Measurements from ENCODE around the gene OR1J1. TPM values are rescaled to one million over a fixed set of nuclear protein-coding genes. Genes with fewer than 3 reads are reported as not detected.

Gene OR1J1
- total and polyA plus RNA-seq, 2 of the 8 experiments (the other 6 are each of a cell fraction or from before 2014, with no cell fraction given), result not detected

GRCh38 chr9:122519376-122519775, 41.6 kb upstream of the OR1J1 start (continued):
- no peak for TF ChIP-seq FOSL1 (IDR thresholded peaks at IDR 0.05; ENCODE audit: insufficient read depth, low read depth, low read length)
